ENCODE data around the gene CDY1B. TPM values are rescaled to one million over a fixed set of nuclear protein-coding genes. Genes with fewer than 3 reads are reported as not detected.

Gene CDY1B, protein sequence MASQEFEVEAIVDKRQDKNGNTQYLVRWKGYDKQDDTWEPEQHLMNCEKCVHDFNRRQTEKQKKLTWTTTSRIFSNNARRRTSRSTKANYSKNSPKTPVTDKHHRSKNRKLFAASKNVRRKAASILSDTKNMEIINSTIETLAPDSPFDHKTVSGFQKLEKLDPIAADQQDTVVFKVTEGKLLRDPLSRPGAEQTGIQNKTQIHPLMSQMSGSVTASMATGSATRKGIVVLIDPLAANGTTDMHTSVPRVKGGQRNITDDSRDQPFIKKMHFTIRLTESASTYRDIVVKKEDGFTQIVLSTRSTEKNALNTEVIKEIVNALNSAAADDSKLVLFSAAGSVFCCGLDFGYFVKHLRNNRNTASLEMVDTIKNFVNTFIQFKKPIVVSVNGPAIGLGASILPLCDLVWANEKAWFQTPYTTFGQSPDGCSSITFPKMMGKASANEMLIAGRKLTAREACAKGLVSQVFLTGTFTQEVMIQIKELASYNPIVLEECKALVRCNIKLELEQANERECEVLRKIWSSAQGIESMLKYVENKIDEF
- total RNA-seq (2022; extraction: Qiagen RNA extraction; ENCODE audit: low read depth), result not detected in 5 replicates

DNA sequence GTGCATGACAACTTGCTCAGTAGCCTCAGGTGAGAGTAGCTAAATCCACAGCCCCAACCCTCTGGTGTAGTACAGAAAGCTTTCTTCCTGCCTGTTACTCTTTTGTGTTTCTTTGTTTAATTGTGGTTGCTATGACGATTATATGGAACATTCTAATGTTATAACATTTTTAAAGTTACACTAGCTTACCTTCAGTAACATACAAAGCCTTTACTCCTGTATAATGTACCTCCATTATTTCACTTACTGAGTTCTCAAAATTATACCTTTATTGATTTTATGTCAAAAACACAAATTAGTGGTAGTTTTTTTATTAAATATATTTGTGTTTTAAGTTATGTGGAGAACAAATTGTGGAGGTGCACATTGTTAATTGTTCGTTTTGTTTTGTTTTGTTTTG lies at the start of gene CDY1B:
TSS of gene CDY1B (minus strand) at position 101 of the 400 bp plus-strand sequence. CDS start 331 bp downstream, outside the sequence.

